H9 (cell line): ENCODE results near the gene TMEM61. TPM values are rescaled to one million over a fixed set of nuclear protein-coding genes. Genes with fewer than 3 reads are reported as not detected.
A peak's percentile ranks its signal among the peaks of the same experiment; 100 is the strongest.

Experiments
- DNase-seq: peaks from one replicate; pipeline ENCODE4 v3.0.0-alpha.2; 2017
- H2AFZ ChIP-seq: one replicate; pipeline ENCODE4 v1.6.1; 2013; ENCODE audit warnings: mild to moderate bottlenecking, low read length, control low read depth, moderate library complexity
- H2AK5ac ChIP-seq: 2 replicates; pipeline ENCODE4 v1.6.1; 2013; ENCODE audit warnings: low read length, control low read depth, mixed read lengths; ENCODE audit not compliant: insufficient read length
- H2BK120ac ChIP-seq: one replicate; pipeline ENCODE4 v1.6.1; 2013; ENCODE audit warnings: low read depth, mild to moderate bottlenecking, low read length, control low read depth, inconsistent platforms; ENCODE audit not compliant: poor library complexity, severe bottlenecking
- H2BK12ac ChIP-seq: 2 replicates; pipeline ENCODE4 v1.6.1; 2013; ENCODE audit warnings: low read length, control low read depth, mixed read lengths, low read depth; ENCODE audit not compliant: insufficient read length
- H2BK15ac ChIP-seq: 2 replicates; pipeline ENCODE4 v1.6.1; 2013; ENCODE audit warnings: low read depth, low read length, control low read depth
- H2BK20ac ChIP-seq: one replicate; pipeline ENCODE4 v1.6.1; 2013; ENCODE audit warnings: low read depth, mild to moderate bottlenecking, low read length, control low read depth, inconsistent platforms; ENCODE audit not compliant: poor library complexity, severe bottlenecking
- H2BK5ac ChIP-seq: 2 replicates; pipeline ENCODE4 v1.6.1; 2013; ENCODE audit warnings: low read length, control low read depth, mixed read lengths; ENCODE audit not compliant: insufficient read length
- H3K14ac ChIP-seq: 2 replicates; pipeline ENCODE4 v1.6.1; 2013; ENCODE audit warnings: low read length, control low read depth; ENCODE audit not compliant: insufficient read depth
- H3K18ac ChIP-seq: 2 replicates; pipeline ENCODE4 v1.6.1; 2013; ENCODE audit warnings: low read depth, mild to moderate bottlenecking, mixed read lengths, low read length, control low read depth; ENCODE audit not compliant: insufficient read length
- H3K23ac ChIP-seq: 2 replicates; pipeline ENCODE4 v1.6.1; 2013; ENCODE audit warnings: low read length, control low read depth, mixed read lengths, low read depth; ENCODE audit not compliant: insufficient read length
- H3K23me2 ChIP-seq: 2 replicates; pipeline ENCODE4 v1.6.1; 2013; ENCODE audit warnings: low read depth, mild to moderate bottlenecking, mixed read lengths, low read length, control low read depth; ENCODE audit not compliant: insufficient read length, poor library complexity, severe bottlenecking
- H3K27ac ChIP-seq: 2 replicates; pipeline ENCODE4 v1.5.1; 2013; ENCODE audit warnings: low read length, control low read depth, mixed read lengths, low read depth; ENCODE audit not compliant: insufficient read length
- H3K27me3 ChIP-seq: 2 replicates; pipeline ENCODE4 v1.6.1; 2013; ENCODE audit warnings: low read length, control low read depth, inconsistent platforms; ENCODE audit not compliant: insufficient read depth
- H3K4ac ChIP-seq: 2 replicates; pipeline ENCODE4 v1.6.1; 2013; ENCODE audit warnings: low read depth, mild to moderate bottlenecking, control low read depth, inconsistent platforms, low read length, moderate library complexity
- H3K4me1 ChIP-seq: 2 replicates; pipeline ENCODE4 v1.6.1; 2013; ENCODE audit warnings: low read length, control low read depth, inconsistent platforms; ENCODE audit not compliant: insufficient read depth
- H3K4me2 ChIP-seq: 2 replicates; pipeline ENCODE4 v1.6.1; 2013; ENCODE audit warnings: low read length, control low read depth, mixed read lengths; ENCODE audit not compliant: insufficient read length, insufficient read depth
- H3K56ac ChIP-seq: 2 replicates; pipeline ENCODE4 v1.6.1; 2013; ENCODE audit warnings: low read depth, mild to moderate bottlenecking, mixed read lengths, low read length, control low read depth; ENCODE audit not compliant: insufficient read length
- H3K79me1 ChIP-seq: 2 replicates; pipeline ENCODE4 v1.6.1; 2013; ENCODE audit warnings: low read depth, mild to moderate bottlenecking, moderate library complexity, low read length, control low read depth, inconsistent platforms; ENCODE audit not compliant: insufficient read depth, poor library complexity, severe bottlenecking
- H3K79me2 ChIP-seq: 2 replicates; pipeline ENCODE4 v1.6.1; 2013; ENCODE audit warnings: low read length, control low read depth, inconsistent platforms; ENCODE audit not compliant: insufficient read depth
- H3K9ac ChIP-seq: 2 replicates; pipeline ENCODE4 v1.6.1; 2013; ENCODE audit warnings: low read length, control low read depth, mixed read lengths; ENCODE audit not compliant: insufficient read length; ENCODE audit errors: extremely low read depth
- H3K9me3 ChIP-seq: one replicate; pipeline ENCODE4 v1.6.1; 2013; ENCODE audit warnings: low read depth, low read length, inconsistent platforms; ENCODE audit not compliant: control insufficient read depth
- H3T11ph ChIP-seq: one replicate; pipeline ENCODE4 v1.6.1; 2013; ENCODE audit warnings: mild to moderate bottlenecking, low read length, control low read depth, inconsistent platforms
- H4K20me1 ChIP-seq: one replicate; pipeline ENCODE4 v1.6.1; 2013; ENCODE audit not compliant: control insufficient read depth, insufficient read length, insufficient read depth
- H4K5ac ChIP-seq: 2 replicates; pipeline ENCODE4 v1.6.1; 2013; ENCODE audit warnings: low read depth, mild to moderate bottlenecking, mixed read lengths, low read length, control low read depth; ENCODE audit not compliant: insufficient read length
- H4K8ac ChIP-seq: replicated peaks from 2 replicates; pipeline ENCODE4 v1.6.1; 2013; ENCODE audit warnings: low read length, control low read depth, mixed read lengths, low read depth; ENCODE audit not compliant: insufficient read length
- H4K91ac ChIP-seq: 2 replicates; pipeline ENCODE4 v1.6.1; 2013; ENCODE audit warnings: low read depth, mild to moderate bottlenecking, moderate library complexity, mixed read lengths, low read length, control low read depth; ENCODE audit not compliant: insufficient read length
- H3K27ac Mint-ChIP-seq, 3 experiments: 2 replicates in 2 of 3; 3 replicates in 1 of 3; pipeline ENCODE4 v1.8.0; 2020 to 2021; ENCODE audit warnings: mixed read lengths in 3 of 3, mild to moderate bottlenecking in 1 of 3, moderate library complexity in 1 of 3
- H3K27me3 Mint-ChIP-seq: 2 replicates; pipeline ENCODE4 v1.8.0; 2021; ENCODE audit warnings: low read depth, mild to moderate bottlenecking, moderate library complexity, mixed read lengths
- H3K36me3 Mint-ChIP-seq, 3 experiments: 2 replicates in 2 of 3; 3 replicates in 1 of 3; pipeline ENCODE4 v1.8.0; 2020 to 2021; ENCODE audit warnings: low read depth in 3 of 3, mixed read lengths in 3 of 3; ENCODE audit not compliant: insufficient read depth in 1 of 3
- H3K4me1 Mint-ChIP-seq, 2 experiments: 2 replicates each; pipeline ENCODE4 v1.8.0; 2020; ENCODE audit warnings: mixed read lengths in 2 of 2
- H3K4me3 Mint-ChIP-seq, 2 experiments: 2 replicates in 1 of 2; 3 replicates in 1 of 2; pipeline ENCODE4 v1.8.0; 2020 to 2021; ENCODE audit warnings: mild to moderate bottlenecking in 2 of 2, mixed read lengths in 2 of 2, moderate library complexity in 1 of 2
- H3K9me3 Mint-ChIP-seq, 2 experiments: 2 replicates in 1 of 2; 3 replicates in 1 of 2; pipeline ENCODE4 v1.8.0; 2020; ENCODE audit warnings: mild to moderate bottlenecking in 2 of 2, mixed read lengths in 2 of 2, moderate library complexity in 1 of 2
- CTCF ChIP-seq: fragments of 200-600 bp; sonication (generic); conservative IDR thresholded peaks from 3 replicates; pipeline ENCODE4 v1.8.0; 2021; ENCODE audit warnings: antibody characterized with exemption, mild to moderate bottlenecking
- WGBS: extraction: QIAGEN DNeasy Blood & Tissue Kit; methylation state at CpG from one replicate; pipeline ENCODE4 v1.1.7; 2013; ENCODE audit warnings: missing lambda C conversion rate, low lambda C conversion rate, mixed read lengths; ENCODE audit not compliant: insufficient read length; ENCODE audit errors: extremely low coverage; 5-methylcytosine and 5-hydroxymethylcytosine counted together
- total RNA-seq: library from RNA; stranded (reverse); gene quantifications from 2 replicates; pipeline ENCODE4 v1.2.1, GENCODE V29; 2021

Gene TMEM61
- total RNA-seq, 1 experiment from 2014 or later: 0.61 TPM

DNA sequence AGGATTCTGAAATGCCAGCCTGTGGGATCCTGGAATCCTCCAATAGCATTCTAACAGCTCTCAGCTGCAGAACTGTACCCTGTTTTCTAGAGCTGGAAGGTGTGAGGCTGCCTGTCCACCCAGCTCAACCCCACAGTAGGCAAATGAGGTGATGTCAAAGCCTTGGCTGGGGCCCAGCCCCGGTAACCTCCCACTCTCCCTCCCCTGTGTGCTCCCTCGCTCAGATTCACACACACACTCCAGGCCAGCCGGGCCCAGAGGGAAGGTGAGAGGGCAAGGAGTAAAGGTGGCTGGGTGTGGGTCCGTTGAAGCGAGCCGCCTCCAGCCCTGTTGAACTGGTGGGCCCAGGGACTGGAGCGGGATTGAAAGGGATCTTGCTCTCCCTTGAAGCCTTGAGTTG lies 18.2 kb downstream of the TMEM61 start, which contains the start of gene BSND:
TSS of gene BSND (plus strand) at position 257 of the 400 bp plus-strand sequence. CDS start 254 bp downstream, outside the sequence.
- Histone ChIP-seq H2BK15ac (no peak within 1 kb of the TSS), H3T11ph (no peak within 1 kb of the TSS), H4K91ac (no peak within 1 kb of the TSS), H2AK5ac (no peak within 1 kb of the TSS), H2BK20ac (no peak within 1 kb of the TSS), H3K9me3 (no peaks in the 10 kb centered on the region), H3K4me1 (peaks cover 14% of the 10 kb centered on the region; the same call in 1 of the 2 replicates), H2BK12ac (no peak within 1 kb of the TSS), H4K5ac (no peak within 1 kb of the TSS), H3K27ac (no peak within 1 kb of the TSS), H4K8ac (no peak within 1 kb of the TSS), H3K4ac (no peak within 1 kb of the TSS), H3K18ac (no peak within 1 kb of the TSS), H3K9ac (no peak within 1 kb of the TSS), H3K14ac (no peak within 1 kb of the TSS), H4K20me1 (no peaks in the 10 kb centered on the region), H3K23ac (no peak within 1 kb of the TSS), H3K79me1 (no peaks in the 10 kb centered on the region), H2BK120ac (no peak within 1 kb of the TSS), H3K23me2 (peaks cover 7% of the 10 kb centered on the region), H3K27me3 (peaks cover 27% of the 10 kb centered on the region; the same call in 1 of the 2 replicates), H2BK5ac (no peak within 1 kb of the TSS), H3K79me2 (no peaks in the 10 kb centered on the region), H3K56ac (no peak within 1 kb of the TSS), H2AFZ (no peak within 1 kb of the TSS), H3K4me2 (peak within 1 kb of the TSS; percentile 68)
- peaks cover 58% of the 10 kb centered on the region for H3K27me3 Mint-ChIP-seq
- no CpG with 5 or more reads among the region's 7 CpGs for WGBS
- H3K4me3 Mint-ChIP-seq: no peak within 1 kb of the TSS
- no peaks in the 10 kb centered on the region for H3K36me3 Mint-ChIP-seq
- TF ChIP-seq CTCF: no peak
- H3K4me1 Mint-ChIP-seq: peaks cover 40 to 47% of the 10 kb centered on the region in 2 experiments
- no peak for DNase-seq
- peak within 1 kb of the TSS in 1 of 3 experiments; percentile 19; a peak in 1 of 7 replicates for H3K27ac Mint-ChIP-seq
- H3K9me3 Mint-ChIP-seq: no peaks in the 10 kb centered on the region; a peak in 1 of 5 replicates
